Kidney (tissue), 14 donors: ENCODE data around the gene COL12A1. TPM values are rescaled to one million over a fixed set of nuclear protein-coding genes. Genes with fewer than 3 reads are reported as not detected.

Experiments used
- DNase-seq, 5 donors: peaks; one replicate each; pipeline ENCODE4 v3.0.0-alpha.2; 2013 to 2020
- FAIRE-seq: peaks from 2 replicates; lab custom pipeline; 2012; peaks lifted over from hg19 to GRCh38; lab: Jason Lieb, UNC
- H3K27ac ChIP-seq, 2 donors: one replicate each; pipeline ENCODE4 v1.7.0; 2013; ENCODE audit warnings: low read depth in 2 of 2, low read length in 2 of 2, inconsistent platforms in 1 of 2
- H3K27me3 ChIP-seq: one replicate; pipeline ENCODE4 v1.7.1; 2013; ENCODE audit warnings: low read length, inconsistent platforms; ENCODE audit not compliant: control insufficient read depth, insufficient read depth
- H3K36me3 ChIP-seq, 3 donors: one replicate each; pipeline versions ENCODE4 v1.7.0 to v1.7.1; 2013; ENCODE audit warnings: low read length in 3 of 3, control low read depth in 1 of 3, inconsistent platforms in 1 of 3; ENCODE audit not compliant: insufficient read depth in 3 of 3, control insufficient read depth in 2 of 3
- H3K4me1 ChIP-seq, 3 donors: one replicate each; pipeline versions ENCODE4 v1.7.0 to v1.7.1; 2013; ENCODE audit warnings: low read length in 3 of 3, inconsistent platforms in 1 of 3, low read depth in 1 of 3; ENCODE audit not compliant: control insufficient read depth in 2 of 3, insufficient read depth in 2 of 3
- H3K4me3 ChIP-seq, 3 donors: one replicate each; pipeline versions ENCODE4 v1.7.0 to v1.8.1; 2013; ENCODE audit warnings: low read length in 3 of 3, control low read depth in 1 of 3, inconsistent platforms in 1 of 3
- H3K9ac ChIP-seq, 3 donors: one replicate each; pipeline versions ENCODE4 v1.7.0 to v1.7.1; 2013; ENCODE audit warnings: low read length in 3 of 3, control low read depth in 1 of 3, inconsistent platforms in 1 of 3
- H3K9me3 ChIP-seq, 3 donors: one replicate each; pipeline versions ENCODE4 v1.7.0 to v1.7.1; 2013; ENCODE audit warnings: low read length in 3 of 3, control low read depth in 1 of 3, inconsistent platforms in 1 of 3; ENCODE audit not compliant: control insufficient read depth in 2 of 3, insufficient read depth in 1 of 3
- CTCF ChIP-seq: IDR thresholded peaks from 3 replicates; pipeline ENCODE4 v1.5.1; 2012; ENCODE audit warnings: mild to moderate bottlenecking, moderate library complexity, borderline replicate concordance; ENCODE audit not compliant: insufficient read depth; ENCODE audit errors: extremely low read depth
- intact Hi-C: fragments of 100-400 bp; cut with DNase I; formaldehyde crosslinking; loops from one replicate; pipeline ENCODE4 v1.11.1; 2022
- polyA plus RNA-seq: library from polyadenylated mRNA; stranded (reverse); fragments of 350-450 nt; fragmentation: Illumina TruSeq; extraction: RNeasy Lipid Tissue Mini Kit (QIAGEN cat#74804); gene quantifications from one replicate; pipeline ENCODE4 v1.2.3, GENCODE V29; 2014; ENCODE audit warnings: low read depth, low replicate concordance; ENCODE audit not compliant: insufficient read depth
- total RNA-seq: library from RNA; stranded (reverse); fragmentation: NEBNext Ultra II Directional; extraction: Animal tissue kit (Norgen Biotek cat#: 25700); gene quantifications from one replicate; pipeline ENCODE4 v1.2.1, GENCODE V29; 2021
- donor health status: control.
- donor health status: control.
- donor health status: control.
- donor health status: control.
- donor health status: control.
- donor health status: DM: yes; HTN: yes; CAD: no.
- donor health status: Normal renal cell carcinoma (clear cell type).

The COL12A1 gene
- total and polyA plus RNA-seq, 2 donors from 2014 or later, result 12.3 to 28.3 TPM

GRCh38 chr6:75219263-75219662, 13.4 kb upstream of the COL12A1 start:
- Histone ChIP-seq H3K4me3 (no peak overlapping the region), H3K27ac (no peak overlapping the region), H3K9me3 (no peaks in the 10 kb centered on the region), H3K27me3 (no peaks in the 10 kb centered on the region), H3K4me1 (peaks cover 0 to 6% (median 0%) of the 10 kb centered on the region in 3 donors), H3K9ac (no peak overlapping the region), H3K36me3 (no peaks in the 10 kb centered on the region)
- intact Hi-C loops, result loop anchor here (10.0 kb wide), 1 partner anchor 1134 kb away; no protein-coding TSS in a partner anchor
- DNase-seq (no peak), FAIRE-seq (no peak)
- no peak for TF ChIP-seq CTCF

- Histone ChIP-seq H3K36me3 (no peaks in the 10 kb centered on the region), H3K4me1 (peaks cover 0 to 4% (median 0%) of the 10 kb centered on the region in 3 donors), H3K27me3 (no peaks in the 10 kb centered on the region), H3K9ac (no peak overlapping the region), H3K27ac (peak overlapping the region; percentile 47 to 49), H3K4me3 (no peak overlapping the region), H3K9me3 (no peaks in the 10 kb centered on the region)
- FAIRE-seq, result peak; percentile 73
- TF ChIP-seq CTCF, result no peak
- DNase-seq, result peak in 1 of 5 donors; percentile 28
- intact Hi-C loops, result loop anchor here (10.0 kb wide), 1 partner anchor 1132 kb away; no protein-coding TSS in a partner anchor
These were observed 11.3 kb upstream of the COL12A1 start for GRCh38 chr6:75217193-75217592.

- Histone ChIP-seq H3K36me3 (no peaks in the 10 kb centered on the region), H3K9ac (no peak overlapping the region), H3K4me3 (no peak overlapping the region), H3K27ac (no peak overlapping the region), H3K27me3 (no peaks in the 10 kb centered on the region), H3K9me3 (no peaks in the 10 kb centered on the region), H3K4me1 (peaks cover 0 to 8% (median 2%) of the 10 kb centered on the region in 3 donors)
- DNase-seq, result no peak
- no peak for TF ChIP-seq CTCF
- no peak for FAIRE-seq
- intact Hi-C loops, result loop anchor here (10.0 kb wide), 1 partner anchor 1130 kb away; no protein-coding TSS in a partner anchor
These were observed 9.4 kb upstream of the COL12A1 start for GRCh38 chr6:75215291-75215690.

GRCh38 chr6:75213732-75214131, 7.9 kb upstream of the COL12A1 start:
- TF ChIP-seq CTCF, result no peak
- Histone ChIP-seq H3K4me1 (peaks cover 0 to 9% (median 3%) of the 10 kb centered on the region in 3 donors), H3K9ac (no peak overlapping the region), H3K27ac (no peak overlapping the region), H3K36me3 (no peaks in the 10 kb centered on the region), H3K4me3 (no peak overlapping the region), H3K9me3 (no peaks in the 10 kb centered on the region), H3K27me3 (peaks cover under 1% of the 10 kb centered on the region)
- intact Hi-C loops, result loop anchor here (10.0 kb wide), 1 partner anchor 1129 kb away; no protein-coding TSS in a partner anchor
- no peak for DNase-seq
- FAIRE-seq, result no peak
